Mucosa of descending colon (tissue), 3 donors: ENCODE results near the gene STN1. TPM values are rescaled to one million over a fixed set of nuclear protein-coding genes. Genes with fewer than 3 reads are reported as not detected.

Experiments used
- ATAC-seq: fragments of 200-7000 bp; cut with Tn5 transposase; one replicate; pipeline ENCODE4 v1.9.1; 2020; ENCODE audit warnings: mild to moderate bottlenecking, moderate library complexity
- DNase-seq, 3 donors: peaks; one replicate each; pipeline ENCODE4 v3.0.0-alpha.2; 2020
- H3K36me3 ChIP-seq: fragments of 200-600 bp; one replicate; pipeline ENCODE4 v1.8.0; 2021; ENCODE audit warnings: low read depth, mild to moderate bottlenecking
- H3K4me1 ChIP-seq: fragments of 200-600 bp; one replicate; pipeline ENCODE4 v1.8.0; 2021; ENCODE audit warnings: low read depth, mild to moderate bottlenecking
- H3K4me3 ChIP-seq: fragments of 200-600 bp; one replicate; pipeline ENCODE4 v1.8.0; 2021; ENCODE audit warnings: mild to moderate bottlenecking
- H3K9me3 ChIP-seq: fragments of 200-600 bp; one replicate; pipeline ENCODE4 v1.8.0; 2021; ENCODE audit warnings: mild to moderate bottlenecking
- intact Hi-C, 2 donors: fragments of 100-400 bp; cut with DNase I in 1 of 2; cut with micrococcal nuclease in 1 of 2; formaldehyde crosslinking; loops; one replicate each; pipeline versions ENCODE4 v1.11.0 to v1.11.1; 2022; cut with DNase I, micrococcal nuclease
- total RNA-seq, 3 donors: library from RNA; stranded (reverse); fragmentation: NEBNext Ultra II Directional in 2 of 3; extraction: Animal tissue kit (Norgen Biotek cat#: 25700) in 2 of 3; gene quantifications; one replicate each; pipeline versions ENCODE4 v1.2.1 to v1.2.4, GENCODE V29; 2021 to 2023
- TF ChIP-seq, protein P1 (sequence below): fragments of 200-600 bp; IDR thresholded peaks from one replicate; pipeline ENCODE4 v1.8.0; 2022; ENCODE audit warnings: antibody characterized with exemption, mild to moderate bottlenecking
- donor health status: DM: no; HTN: no; CAD: no; lungs with moderate emphysema.
- donor health status: DM: no; HTN: no; CAD: no.
- donor health status: DM: no; HTN: yes; CAD: no.

STN1 gene
- total RNA-seq, 3 donors from 2014 or later: 18.8 to 25.2 (median 20.7) TPM

DNA sequence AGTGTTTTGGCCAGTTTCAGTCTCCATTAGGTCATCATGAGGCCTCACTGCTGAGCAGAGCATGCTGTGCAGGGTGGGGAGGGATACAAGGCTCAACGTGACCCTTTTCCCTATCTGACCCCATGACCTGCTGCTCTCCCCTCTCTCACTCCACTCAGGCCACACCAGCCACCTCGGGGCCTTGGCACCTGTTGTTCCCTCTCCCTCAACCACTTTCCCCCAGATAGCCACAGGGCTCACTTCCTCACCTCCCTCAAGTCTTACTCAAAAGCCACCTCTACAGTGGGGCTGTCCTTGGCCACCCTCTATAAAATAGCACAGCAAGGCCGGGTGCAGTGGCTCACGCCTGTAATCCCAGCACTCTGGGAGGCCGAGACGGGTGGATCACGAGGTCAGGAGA lies 76.5 kb downstream of the STN1 start:
- Histone ChIP-seq H3K4me3 (no peak overlapping the region), H3K36me3 (no peaks in the 10 kb centered on the region), H3K4me1 (peaks cover 79% of the 10 kb centered on the region), H3K9me3 (no peaks in the 10 kb centered on the region)
- no peak for ATAC-seq
- intact Hi-C loops: no loop called here
- TF ChIP-seq, protein P1, sequence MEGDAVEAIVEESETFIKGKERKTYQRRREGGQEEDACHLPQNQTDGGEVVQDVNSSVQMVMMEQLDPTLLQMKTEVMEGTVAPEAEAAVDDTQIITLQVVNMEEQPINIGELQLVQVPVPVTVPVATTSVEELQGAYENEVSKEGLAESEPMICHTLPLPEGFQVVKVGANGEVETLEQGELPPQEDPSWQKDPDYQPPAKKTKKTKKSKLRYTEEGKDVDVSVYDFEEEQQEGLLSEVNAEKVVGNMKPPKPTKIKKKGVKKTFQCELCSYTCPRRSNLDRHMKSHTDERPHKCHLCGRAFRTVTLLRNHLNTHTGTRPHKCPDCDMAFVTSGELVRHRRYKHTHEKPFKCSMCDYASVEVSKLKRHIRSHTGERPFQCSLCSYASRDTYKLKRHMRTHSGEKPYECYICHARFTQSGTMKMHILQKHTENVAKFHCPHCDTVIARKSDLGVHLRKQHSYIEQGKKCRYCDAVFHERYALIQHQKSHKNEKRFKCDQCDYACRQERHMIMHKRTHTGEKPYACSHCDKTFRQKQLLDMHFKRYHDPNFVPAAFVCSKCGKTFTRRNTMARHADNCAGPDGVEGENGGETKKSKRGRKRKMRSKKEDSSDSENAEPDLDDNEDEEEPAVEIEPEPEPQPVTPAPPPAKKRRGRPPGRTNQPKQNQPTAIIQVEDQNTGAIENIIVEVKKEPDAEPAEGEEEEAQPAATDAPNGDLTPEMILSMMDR: no peak
- DNase-seq: no peak

DNA sequence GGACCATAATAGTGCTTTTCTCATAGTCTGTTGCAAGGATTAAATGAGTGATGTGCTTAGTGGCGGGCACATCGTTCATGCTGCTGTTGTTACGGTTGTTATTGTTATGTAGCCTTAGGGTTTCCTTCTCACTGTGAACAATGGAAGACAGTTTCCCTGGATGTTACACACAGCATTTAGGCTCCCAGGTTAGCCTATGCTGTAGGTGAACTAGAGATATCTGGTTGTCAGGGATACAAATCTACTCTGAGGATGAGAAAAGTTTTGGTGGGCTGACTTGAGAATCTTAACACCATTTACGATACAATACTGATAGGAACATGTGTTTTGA lies 77.3 kb downstream of the STN1 start:
- Histone ChIP-seq H3K36me3 (no peaks in the 10 kb centered on the region), H3K4me3 (no peak overlapping the region), H3K4me1 (peaks cover 77% of the 10 kb centered on the region), H3K9me3 (no peaks in the 10 kb centered on the region)
- TF ChIP-seq, protein P1: no peak
- DNase-seq: no peak
- ATAC-seq: no peak
- intact Hi-C loops: no loop called here

DNA sequence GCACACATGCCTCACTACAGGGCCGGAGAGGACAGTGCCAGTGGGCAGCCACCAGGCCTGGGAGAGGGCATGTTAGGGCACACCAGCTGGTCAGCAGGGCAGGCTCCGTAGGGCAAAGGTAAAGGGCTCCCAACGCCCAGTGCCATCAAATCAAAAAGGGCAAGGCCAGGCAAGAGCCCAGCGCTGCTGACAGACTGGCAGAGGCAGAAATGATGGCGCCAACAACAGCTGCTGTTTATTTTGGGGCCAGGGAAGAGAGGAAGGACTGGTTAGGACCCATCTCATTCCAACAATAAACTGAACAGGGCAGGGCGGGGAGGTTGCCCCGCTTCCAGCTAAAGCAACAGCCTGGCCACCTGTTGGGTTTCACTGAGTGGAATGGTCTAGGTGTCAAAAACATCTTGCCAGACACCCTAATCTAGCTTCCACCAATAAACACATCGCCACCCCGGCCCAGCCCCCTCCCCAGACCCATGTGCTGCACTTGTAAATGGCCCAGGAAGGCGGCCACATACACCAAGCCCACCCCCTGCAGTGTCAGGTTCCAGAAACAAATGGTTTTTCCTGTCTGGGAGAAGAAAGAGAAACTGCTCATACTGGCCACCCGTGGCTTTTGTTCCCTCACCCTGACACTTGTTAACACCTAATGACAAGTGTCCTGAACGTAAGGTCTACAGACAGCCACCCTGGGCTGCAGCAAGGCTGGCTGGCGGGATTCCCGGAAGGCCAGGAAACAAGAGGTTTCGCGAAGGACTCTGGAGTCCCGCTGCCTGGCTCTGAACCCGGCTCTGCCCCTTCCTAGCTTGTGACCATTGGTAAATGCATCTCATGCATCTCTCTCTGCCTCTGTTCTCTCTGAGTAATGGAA lies 77.9 kb downstream of the STN1 start:
- intact Hi-C loops: no loop called here
- no peaks in the 10 kb centered on the region for H3K9me3 ChIP-seq
- ATAC-seq: peak; percentile 59
- TF ChIP-seq, protein P1: no peak
- DNase-seq: peak; percentile 68 to 72 (median 68)
- no peaks in the 10 kb centered on the region for H3K36me3 ChIP-seq
- H3K4me3 ChIP-seq: no peak overlapping the region
- peaks cover 78% of the 10 kb centered on the region for H3K4me1 ChIP-seq

- TF ChIP-seq, protein P1: no peak
- DNase-seq: no peak
- intact Hi-C loops: no loop called here
- Histone ChIP-seq H3K36me3 (no peaks in the 10 kb centered on the region), H3K4me3 (no peak overlapping the region), H3K4me1 (peaks cover 80% of the 10 kb centered on the region), H3K9me3 (no peaks in the 10 kb centered on the region)
- no peak for ATAC-seq
Measured at GRCh38 chr10:103839519-103839871, 78.5 kb downstream of the STN1 start.

GRCh38 chr10:103838862-103839518 lies 79.0 kb downstream of the STN1 start:
- Histone ChIP-seq H3K9me3 (no peaks in the 10 kb centered on the region), H3K36me3 (no peaks in the 10 kb centered on the region), H3K4me3 (no peak overlapping the region), H3K4me1 (peaks cover 80% of the 10 kb centered on the region)
- DNase-seq (no peak), ATAC-seq (no peak)
- TF ChIP-seq, protein P1: no peak
- intact Hi-C loops: no loop called here
